DOHH2 (cell line): Measurements from ENCODE around the gene TIMD4.

Source experiments
- H3F3A ChIP-seq: fragments of 200-600 bp; sonication (generic), shearing (Covaris generic); 2 replicates; pipeline ENCODE4 v1.6.0; 2016; ENCODE audit warnings: antibody characterized with exemption, mild to moderate bottlenecking; ENCODE audit not compliant: control insufficient read depth, insufficient read depth
- H3K27ac ChIP-seq: fragments of 200-600 bp; sonication (generic); 2 replicates; pipeline ENCODE4 v1.5.1; 2014; ENCODE audit warnings: low read depth, mild to moderate bottlenecking, low read length, moderate library complexity
- H3K27me3 ChIP-seq: fragments of 200-600 bp; sonication (generic); 2 replicates; pipeline ENCODE4 v1.6.1; 2014; ENCODE audit warnings: mild to moderate bottlenecking, low read length, mixed read lengths; ENCODE audit not compliant: control insufficient read depth
- H3K36me3 ChIP-seq: fragments of 200-600 bp; sonication (generic); 2 replicates; pipeline ENCODE4 v1.6.1; 2014; ENCODE audit warnings: mild to moderate bottlenecking, low read length, moderate library complexity, mixed read lengths; ENCODE audit not compliant: control insufficient read depth
- H3K4me1 ChIP-seq: fragments of 200-600 bp; sonication (generic); 2 replicates; pipeline ENCODE4 v1.6.1; 2014; ENCODE audit warnings: mild to moderate bottlenecking, low read length, mixed read lengths; ENCODE audit not compliant: control insufficient read depth
- H3K4me2 ChIP-seq: fragments of 200-600 bp; sonication (generic); 2 replicates; pipeline ENCODE4 v1.6.0; 2014; ENCODE audit warnings: mild to moderate bottlenecking, low read length, moderate library complexity
- H3K4me3 ChIP-seq: fragments of 200-600 bp; sonication (generic); 2 replicates; pipeline ENCODE4 v1.5.1; 2014; ENCODE audit warnings: mild to moderate bottlenecking, low read length, mixed read lengths
- H3K79me2 ChIP-seq: fragments of 200-600 bp; sonication (generic); 2 replicates; pipeline ENCODE4 v1.6.1; 2014; ENCODE audit warnings: mild to moderate bottlenecking, low read length, mixed read lengths; ENCODE audit not compliant: control insufficient read depth
- H3K9me2 ChIP-seq: fragments of 200-600 bp; sonication (generic); replicated peaks from 2 replicates; pipeline ENCODE4 v1.6.1; 2014; ENCODE audit warnings: mild to moderate bottlenecking, low read length, mixed read lengths; ENCODE audit not compliant: control insufficient read depth
- H3K9me3 ChIP-seq: fragments of 200-600 bp; sonication (generic); 2 replicates; pipeline ENCODE4 v1.6.1; 2014; ENCODE audit warnings: antibody characterized with exemption, low read length, mixed read lengths; ENCODE audit not compliant: control insufficient read depth, insufficient read depth
- H4K20me1 ChIP-seq: fragments of 200-600 bp; sonication (generic); 2 replicates; pipeline ENCODE4 v1.6.0; 2014; ENCODE audit warnings: low read depth, mild to moderate bottlenecking, antibody characterized with exemption, low read length, moderate library complexity; ENCODE audit not compliant: control insufficient read depth, insufficient read depth
- CTCF ChIP-seq: fragments of 200-600 bp; sonication (generic); IDR thresholded peaks from one replicate; pipeline ENCODE4 v1.5.1; 2014; ENCODE audit warnings: antibody characterized with exemption, mild to moderate bottlenecking, low read depth, low read length; ENCODE audit not compliant: poor library complexity, severe bottlenecking
- EZH2phosphoT487 ChIP-seq: fragments of 200-600 bp; sonication (generic); IDR thresholded peaks from 2 replicates; pipeline ENCODE4 v1.6.1; 2017; ENCODE audit warnings: borderline replicate concordance, mild to moderate bottlenecking, antibody characterized with exemption, low read length, moderate library complexity, mixed read lengths

Gene TIMD4

GRCh38 chr5:156893517-156893916, 69.5 kb downstream of the TIMD4 start:
- Histone ChIP-seq H3F3A (no peaks in the 10 kb centered on the region), H3K79me2 (no peaks in the 10 kb centered on the region), H3K27ac (peak overlapping the region; percentile 72), H4K20me1 (no peaks in the 10 kb centered on the region), H3K4me1 (peaks cover 72% of the 10 kb centered on the region), H3K9me3 (no peaks in the 10 kb centered on the region), H3K4me2 (peak overlapping the region; percentile 50), H3K9me2 (no peaks in the 10 kb centered on the region), H3K36me3 (peaks cover 7% of the 10 kb centered on the region; the same call in 1 of the 2 replicates), H3K27me3 (no peaks in the 10 kb centered on the region), H3K4me3 (peak overlapping the region; percentile 46)
- TF ChIP-seq CTCF (no peak), EZH2phosphoT487 (no peak)

GRCh38 chr5:156892864-156893263, 70.2 kb downstream of the TIMD4 start:
- H3K27me3 ChIP-seq, result no peaks in the 10 kb centered on the region
- peak overlapping the region; percentile 50; the same call in 1 of the 2 replicates for H3K4me2 ChIP-seq
- H3K4me1 ChIP-seq, result peaks cover 72% of the 10 kb centered on the region
- H3K36me3 ChIP-seq, result peaks cover 7% of the 10 kb centered on the region; the same call in 1 of the 2 replicates
- H3F3A ChIP-seq, result no peaks in the 10 kb centered on the region
- no peaks in the 10 kb centered on the region for H3K79me2 ChIP-seq
- peak overlapping the region; percentile 72 for H3K27ac ChIP-seq
- H3K9me3 ChIP-seq, result no peaks in the 10 kb centered on the region
- H3K9me2 ChIP-seq, result no peaks in the 10 kb centered on the region
- H3K4me3 ChIP-seq, result peak overlapping the region; percentile 2; the same call in 1 of the 2 replicates
- TF ChIP-seq CTCF (no peak), EZH2phosphoT487 (no peak)
- no peaks in the 10 kb centered on the region for H4K20me1 ChIP-seq

DNA sequence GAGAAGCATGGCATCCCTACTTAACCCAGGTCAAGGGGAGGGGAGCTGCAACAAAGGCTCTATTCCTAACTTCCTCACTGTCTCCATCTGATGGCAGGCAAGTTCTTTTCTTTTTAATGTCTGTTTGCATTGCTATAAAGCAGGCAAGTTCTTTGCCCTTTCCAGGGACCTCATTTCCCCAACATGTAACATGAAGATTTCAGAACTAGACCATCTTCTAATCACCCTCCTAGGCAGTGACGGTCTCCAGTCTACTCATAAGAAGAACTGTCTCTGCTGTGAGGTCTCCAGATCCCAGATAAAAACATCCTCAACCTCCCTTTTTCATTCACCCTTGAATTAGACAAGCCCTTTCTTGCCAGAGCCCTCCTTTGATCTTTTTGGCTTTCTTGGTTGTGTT, 70.8 kb downstream of the TIMD4 start:
- H3F3A ChIP-seq, result no peaks in the 10 kb centered on the region
- H3K27ac ChIP-seq, result peak overlapping the region; percentile 72
- peaks cover 72% of the 10 kb centered on the region for H3K4me1 ChIP-seq
- no peaks in the 10 kb centered on the region for H3K9me2 ChIP-seq
- H3K27me3 ChIP-seq, result no peaks in the 10 kb centered on the region
- TF ChIP-seq EZH2phosphoT487 (no peak), CTCF (peak; percentile 41)
- no peaks in the 10 kb centered on the region for H4K20me1 ChIP-seq
- H3K4me2 ChIP-seq, result peak overlapping the region; percentile 23; the same call in 1 of the 2 replicates
- no peaks in the 10 kb centered on the region for H3K9me3 ChIP-seq
- no peaks in the 10 kb centered on the region for H3K79me2 ChIP-seq
- peaks cover 7% of the 10 kb centered on the region; the same call in 1 of the 2 replicates for H3K36me3 ChIP-seq
- H3K4me3 ChIP-seq, result no peak overlapping the region
